Fibroblast of mammary gland (primary cell): Measurements from ENCODE around the gene GUCD1.

Experiments
- DNase-seq: peaks from one replicate; pipeline ENCODE4 v3.0.0-alpha.2; 2010; ENCODE audit warnings: low read depth
- H3K4me3 ChIP-seq: 2 replicates; pipeline ENCODE4 v1.5.1; 2011; ENCODE audit warnings: low read depth, mild to moderate bottlenecking, low read length, moderate library complexity; ENCODE audit not compliant: control insufficient read depth
- TF ChIP-seq, protein P1 (sequence below): conservative IDR thresholded peaks from 2 replicates; pipeline ENCODE4 v1.5.1; 2011; ENCODE audit warnings: low read depth, low read length, inconsistent platforms; ENCODE audit not compliant: control insufficient read depth, insufficient read depth

GUCD1 gene

DNA sequence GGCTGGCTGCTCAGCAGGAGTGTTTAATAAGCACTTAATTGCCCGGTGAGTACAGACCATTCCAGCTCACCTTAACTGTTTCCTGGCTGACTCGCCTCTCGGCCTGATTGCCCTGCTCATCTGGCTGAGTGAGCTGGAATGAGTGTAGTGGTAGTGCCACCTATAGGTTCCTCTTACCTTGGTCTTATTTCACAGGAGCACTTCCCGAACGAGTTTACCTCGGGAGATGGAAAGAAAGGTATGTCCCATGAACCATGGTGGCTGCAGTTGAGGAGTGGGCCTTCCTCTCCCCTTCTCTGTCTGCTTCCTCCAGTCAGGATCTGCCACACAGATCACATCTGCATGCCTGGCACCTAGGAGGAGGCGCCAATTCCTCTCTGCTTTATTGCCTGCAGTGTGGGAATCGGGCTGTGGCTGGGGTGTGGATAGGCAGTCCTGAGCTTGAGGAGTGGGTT is 33.1 kb downstream of the GUCD1 start:
- H3K4me3 ChIP-seq = no peak overlapping the region
- DNase-seq = peak; percentile 51
- TF ChIP-seq, protein P1, sequence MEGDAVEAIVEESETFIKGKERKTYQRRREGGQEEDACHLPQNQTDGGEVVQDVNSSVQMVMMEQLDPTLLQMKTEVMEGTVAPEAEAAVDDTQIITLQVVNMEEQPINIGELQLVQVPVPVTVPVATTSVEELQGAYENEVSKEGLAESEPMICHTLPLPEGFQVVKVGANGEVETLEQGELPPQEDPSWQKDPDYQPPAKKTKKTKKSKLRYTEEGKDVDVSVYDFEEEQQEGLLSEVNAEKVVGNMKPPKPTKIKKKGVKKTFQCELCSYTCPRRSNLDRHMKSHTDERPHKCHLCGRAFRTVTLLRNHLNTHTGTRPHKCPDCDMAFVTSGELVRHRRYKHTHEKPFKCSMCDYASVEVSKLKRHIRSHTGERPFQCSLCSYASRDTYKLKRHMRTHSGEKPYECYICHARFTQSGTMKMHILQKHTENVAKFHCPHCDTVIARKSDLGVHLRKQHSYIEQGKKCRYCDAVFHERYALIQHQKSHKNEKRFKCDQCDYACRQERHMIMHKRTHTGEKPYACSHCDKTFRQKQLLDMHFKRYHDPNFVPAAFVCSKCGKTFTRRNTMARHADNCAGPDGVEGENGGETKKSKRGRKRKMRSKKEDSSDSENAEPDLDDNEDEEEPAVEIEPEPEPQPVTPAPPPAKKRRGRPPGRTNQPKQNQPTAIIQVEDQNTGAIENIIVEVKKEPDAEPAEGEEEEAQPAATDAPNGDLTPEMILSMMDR = peak; percentile 44

DNA sequence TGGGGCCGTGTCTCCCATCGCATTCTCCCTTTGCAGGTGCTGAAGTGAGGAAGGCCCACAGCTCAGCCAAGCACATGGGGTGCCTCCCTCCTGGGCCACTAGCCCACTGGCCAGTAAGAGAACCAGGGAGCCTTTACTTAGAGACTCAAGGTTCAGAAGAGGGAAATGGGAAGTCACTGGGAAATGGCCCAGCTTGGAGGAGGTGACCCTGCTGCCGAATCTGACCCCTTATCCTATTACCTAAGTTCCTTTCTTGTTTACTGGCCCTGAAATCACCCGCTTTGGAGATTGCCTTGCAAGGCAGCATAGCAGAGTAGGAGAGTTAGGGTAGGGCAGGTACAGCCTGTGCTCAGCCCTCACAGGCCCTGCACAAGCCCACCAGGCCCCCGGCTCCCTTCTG is 35.4 kb downstream of the GUCD1 start:
- H3K4me3 ChIP-seq = no peak overlapping the region
- TF ChIP-seq, protein P1 = no peak
- no peak for DNase-seq

DNA sequence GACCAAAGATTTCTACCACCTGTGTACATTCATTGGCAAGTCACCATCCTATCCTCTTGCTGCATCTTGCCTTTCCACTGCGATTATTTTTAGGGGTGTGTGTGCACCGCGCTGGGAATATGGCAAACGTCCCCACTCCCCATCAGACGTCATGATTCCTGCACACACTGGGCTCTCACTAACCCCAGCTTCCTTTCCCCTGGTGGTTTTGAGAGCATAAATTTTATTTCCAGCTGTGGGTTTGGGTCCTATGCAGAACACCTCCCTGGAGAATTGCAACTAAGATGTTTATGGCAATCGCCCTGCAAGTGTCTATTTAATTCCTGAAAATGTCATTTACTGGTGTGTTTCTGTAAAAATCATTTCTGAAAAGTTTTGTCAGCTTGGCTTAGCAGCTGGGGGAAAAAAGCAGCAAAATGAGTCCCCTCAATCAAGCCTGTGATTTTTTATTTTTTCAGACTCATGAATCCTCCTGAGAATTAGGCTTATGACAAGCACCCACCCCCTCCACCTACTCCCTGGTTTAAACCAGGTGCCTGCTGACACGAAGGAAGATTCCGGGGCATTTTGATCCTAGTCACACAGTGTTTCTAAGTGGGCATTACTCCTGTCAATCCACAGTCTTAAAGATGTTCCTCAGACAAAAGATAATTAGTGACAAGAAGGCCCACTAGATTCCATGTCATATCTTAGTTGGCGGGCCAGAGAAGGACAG is 36.0 kb downstream of the GUCD1 start:
- no peak overlapping the region for H3K4me3 ChIP-seq
- TF ChIP-seq, protein P1 = no peak
- DNase-seq = no peak

- TF ChIP-seq, protein P1 = no peak
- H3K4me3 ChIP-seq = no peak overlapping the region
Measured at GRCh38 chr22:24518228-24518627, 36.7 kb downstream of the GUCD1 start.

DNA sequence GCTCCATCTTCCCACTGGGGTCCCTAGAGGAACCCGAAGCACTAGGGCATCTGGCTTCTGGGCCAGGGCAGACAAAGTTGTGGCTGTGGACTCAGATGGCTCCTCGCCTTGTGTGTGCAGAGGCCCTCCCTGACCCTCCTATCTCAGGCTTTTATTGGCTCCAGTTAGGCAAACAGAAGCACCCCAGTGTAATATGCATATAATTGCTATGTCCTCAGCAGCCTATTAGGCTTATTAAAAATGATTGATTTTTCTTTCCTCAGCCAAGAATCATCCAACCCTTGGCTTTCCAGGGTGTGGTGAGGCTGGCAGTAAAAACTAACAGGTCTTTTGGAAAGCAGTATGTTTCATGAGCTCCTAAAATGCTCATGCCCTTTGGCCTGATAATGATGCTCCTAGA is 37.5 kb downstream of the GUCD1 start:
- no peak for DNase-seq
- TF ChIP-seq, protein P1 = no peak
- no peak overlapping the region for H3K4me3 ChIP-seq

More at GRCh38 chr22:24518228-24518627, 36.7 kb downstream of the GUCD1 start:
- no peak for DNase-seq

GRCh38 chr22:24516301-24516737 is 38.6 kb downstream of the GUCD1 start:
- TF ChIP-seq, protein P1 = no peak
- DNase-seq = peak; percentile 72

More at GRCh38 chr22:24516301-24516737, 38.6 kb downstream of the GUCD1 start:
- no peak overlapping the region for H3K4me3 ChIP-seq
